ENCODE measurements around the gene FICD. TPM values are rescaled to one million over a fixed set of nuclear protein-coding genes. Genes with fewer than 3 reads are reported as not detected.

The FICD gene
- 2.9 and 5.3 TPM in 2 replicates for total RNA-seq

DNA sequence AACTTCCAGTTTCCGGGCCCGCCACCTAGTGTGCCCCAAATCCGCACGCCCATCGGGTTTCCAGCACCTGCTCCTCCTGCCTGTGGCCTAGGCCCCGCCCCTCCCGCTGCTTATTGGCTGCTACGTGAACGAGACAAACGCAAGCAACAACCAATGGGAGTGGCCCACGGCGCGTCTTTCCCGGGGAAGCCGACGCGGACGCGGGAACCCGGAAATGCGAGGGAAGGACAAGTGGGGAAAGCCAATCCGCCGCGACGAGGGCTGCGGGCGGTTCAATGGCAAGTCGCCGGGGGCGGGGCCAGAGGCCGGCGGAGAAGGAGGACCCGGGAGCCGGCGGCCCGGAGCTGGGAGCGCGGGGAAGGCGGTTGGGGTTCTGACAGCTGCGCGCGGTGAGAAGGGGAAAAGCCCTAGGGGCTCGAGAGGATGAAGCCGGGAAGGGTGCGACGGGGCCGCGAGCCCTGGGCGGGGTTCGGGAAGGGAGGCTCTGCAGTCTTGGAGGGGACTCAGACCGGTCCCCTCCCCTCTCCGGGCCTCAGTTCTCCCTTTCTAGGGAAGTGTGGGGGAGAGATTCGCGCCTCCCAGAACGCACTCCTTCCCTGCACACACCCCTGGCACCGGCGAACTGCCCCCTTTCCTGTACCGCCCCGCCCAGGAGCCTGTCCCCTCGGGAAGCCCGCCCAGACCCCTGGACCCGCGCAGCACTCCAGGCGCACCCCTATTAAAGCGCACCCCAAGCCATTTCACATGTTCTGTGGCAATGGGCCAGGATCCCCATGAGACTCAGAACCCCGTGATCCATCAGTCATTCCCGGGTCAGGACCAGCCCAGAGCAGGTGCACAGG lies at the start of gene FICD:
Gene FICD (plus strand): TSS at position 305 of the 842 bp plus-strand sequence. CDS start 1,696 bp downstream, outside the sequence.

GRCh38 chr12:108560752-108561719 lies 46.0 kb downstream of the FICD start, which contains the start of gene SART3:
Gene SART3 (minus strand): TSS chr12:108561173. CDS start chr12:108561154, 19 bp downstream.

DNA sequence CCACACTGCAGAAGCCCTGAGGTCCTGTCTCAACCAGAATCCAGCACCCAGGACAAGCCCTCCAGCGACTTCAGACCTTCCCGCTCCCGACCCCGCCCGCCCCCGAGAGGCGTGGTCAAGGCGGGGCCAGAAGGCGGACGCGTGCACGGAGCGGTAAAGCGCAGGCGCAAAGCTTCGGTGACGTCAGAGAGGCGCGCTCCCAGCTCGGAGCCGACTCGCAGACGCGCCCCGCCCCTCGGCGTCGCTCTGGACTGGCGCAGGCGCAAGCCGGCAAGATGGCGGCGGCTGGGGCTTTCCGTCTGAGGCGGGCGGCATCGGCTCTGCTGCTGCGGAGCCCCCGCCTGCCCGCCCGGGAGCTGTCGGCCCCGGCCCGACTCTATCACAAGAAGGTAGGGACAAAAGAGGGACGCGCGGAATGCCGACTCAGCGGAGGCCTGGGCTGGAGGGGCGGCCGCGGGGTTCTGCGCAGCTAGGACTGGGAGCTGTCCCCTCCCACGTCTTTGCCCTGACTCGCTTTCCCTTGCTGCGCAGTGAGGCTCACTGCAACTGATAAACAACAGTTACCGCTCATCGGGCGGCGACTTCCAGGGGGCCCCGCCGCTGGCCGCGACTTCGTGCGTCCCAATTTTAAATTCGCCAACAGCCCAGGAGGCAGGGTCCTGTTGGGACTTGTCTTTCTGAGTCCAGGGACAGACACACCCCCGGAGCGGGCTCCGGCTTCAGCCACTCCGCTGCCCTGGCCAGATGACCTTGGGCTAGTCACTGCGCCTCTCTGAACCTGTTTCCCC lies 47.5 kb downstream of the FICD start, which contains the start of gene ISCU:
Gene ISCU (plus strand): TSS at position 249 of the 788 bp plus-strand sequence. CDS start 27 bp downstream, at position 276.

Other genes starting within 250 kb of the FICD start
- gene CMKLR1, start 176.0 kb upstream of the FICD start, total RNA-seq = 7.0 and 9.0 TPM in 2 replicates
- gene SART3, start 45.9 kb downstream of the FICD start, total RNA-seq = 39.7 and 55.3 TPM in 2 replicates
- 76.2 and 82.3 TPM in 2 replicates for gene ISCU, start 47.3 kb downstream of the FICD start, total RNA-seq
- gene TMEM119, start 82.8 kb downstream of the FICD start, total RNA-seq = 143 and 173 TPM in 2 replicates
- 0.73 and 0.98 TPM in 2 replicates for gene SELPLG, start 118.6 kb downstream of the FICD start, total RNA-seq
- 227 and 293 TPM in 2 replicates for gene CORO1C, start 216.2 kb downstream of the FICD start, total RNA-seq